K562 (cell line): ENCODE measurements around the gene PDLIM7. TPM values are rescaled to one million over a fixed set of nuclear protein-coding genes. Genes with fewer than 3 reads are reported as not detected.

Source experiments
- ATF4 ChIP-seq: fragments of 450-650 bp; formaldehyde crosslinking; IDR thresholded peaks from 2 replicates; pipeline ENCODE4 v1.4.0; 2022; ENCODE audit warnings: mild to moderate bottlenecking, moderate library complexity
- C11orf30 ChIP-seq: fragments of 450-650 bp; IDR thresholded peaks from 2 replicates; pipeline ENCODE4 v1.6.1; 2016; ENCODE audit warnings: low read depth, mild to moderate bottlenecking
- CBX8 ChIP-seq: fragments of 200-600 bp; sonication (generic); IDR thresholded peaks from 2 replicates; pipeline ENCODE4 v1.6.1; 2012; ENCODE audit warnings: borderline replicate concordance, mixed run types, low read depth, mild to moderate bottlenecking, moderate library complexity, mixed read lengths, low read length, control low read depth, inconsistent platforms; ENCODE audit not compliant: poor library complexity, severe bottlenecking; ENCODE audit errors: extremely low read depth
- DPF2 ChIP-seq: fragments of 450-650 bp; IDR thresholded peaks from 2 replicates; pipeline ENCODE4 v1.6.1; 2016
- EP300 ChIP-seq: IDR thresholded peaks from 2 replicates; pipeline ENCODE4 v1.6.1; 2012; ENCODE audit warnings: low read length, improper control_type of control experiment
- FOXJ2 ChIP-seq: fragments of 200-800 bp; sonication (Bioruptor generic); IDR thresholded peaks from 2 replicates; pipeline ENCODE4 v1.6.1; 2016; ENCODE audit warnings: missing genetic modification characterization, missing compliant biosample characterization
- MIER1 ChIP-seq: fragments of 450-650 bp; IDR thresholded peaks from 2 replicates; pipeline ENCODE4 v1.6.1; 2016; ENCODE audit warnings: antibody characterized with exemption, mild to moderate bottlenecking, low read depth
- NR1H2 ChIP-seq: sonication (generic); formaldehyde crosslinking; IDR thresholded peaks from 2 replicates; pipeline ENCODE4 v1.4.0; 2020; ENCODE audit warnings: mild to moderate bottlenecking, missing genetic modification reagents
- PHF20 ChIP-seq: fragments of 450-650 bp; IDR thresholded peaks from 2 replicates; pipeline ENCODE4 v1.6.1; 2018; ENCODE audit not compliant: partially characterized antibody
- POLR2G ChIP-seq: fragments of 200-400 bp; formaldehyde crosslinking; IDR thresholded peaks from 2 replicates; pipeline ENCODE4 v1.6.1; 2017; ENCODE audit warnings: low read depth, mild to moderate bottlenecking, antibody characterized with exemption, low read length, moderate library complexity
- RNF2 ChIP-seq: sonication (generic); IDR thresholded peaks from 2 replicates; pipeline ENCODE4 v1.6.1; 2016
- SNIP1 ChIP-seq: fragments of 450-650 bp; IDR thresholded peaks from 2 replicates; pipeline ENCODE4 v1.7.1; 2017; ENCODE audit warnings: low read depth, mild to moderate bottlenecking
- SRSF7 ChIP-seq: fragments of 200-400 bp; formaldehyde crosslinking; optimal IDR thresholded peaks from 2 replicates; pipeline ENCODE3; 2017; ENCODE audit warnings: mild to moderate bottlenecking, low read depth, low read length
- TBP ChIP-seq: optimal IDR thresholded peaks from 2 replicates; pipeline ENCODE3; 2011; ENCODE audit warnings: low read depth, low read length, improper control_type of control experiment
- ZNF232 ChIP-seq: sonication (generic); formaldehyde crosslinking; IDR thresholded peaks from 2 replicates; pipeline ENCODE4 v1.8.0; 2022; ENCODE audit warnings: mild to moderate bottlenecking, missing genetic modification reagents
- ZNF583 ChIP-seq: fragments of 250-450 bp; sonication (Bioruptor Pico); IDR thresholded peaks from 2 replicates; pipeline ENCODE4 v1.4.0; 2020
- ZNF785 ChIP-seq: fragments of 250-450 bp; sonication (Bioruptor Pico); IDR thresholded peaks from 2 replicates; pipeline ENCODE4 v1.4.0; 2020; ENCODE audit warnings: mild to moderate bottlenecking
- polyA plus RNA-seq, 8 experiments: library from polyadenylated mRNA; depleted of rRNA in 4 of 8; stranded (reverse) in 5 of 8; unstranded in 3 of 8; fragments of >200 nt; fragmentation: Nextera tagmentation in 2 of 8; fragmentation: Illumina TruSeq in 1 of 8; extraction: Ambion mirVana in 2 of 8; extraction: Trizol in 1 of 8; gene quantifications; 2 replicates each; pipeline versions ENCODE4 v1.2.1 to v1.2.3, GENCODE V29; 2011 to 2014; ENCODE audit warnings: inconsistent platforms in 1 of 8, missing spikeins in 1 of 8
- total RNA-seq, 7 experiments: library from RNA; depleted of rRNA in 6 of 7; stranded (reverse); fragments of >200 nt in 6 of 7; fragmentation: Illumina TruSeq in 2 of 7; extraction: Trizol in 2 of 7; gene quantifications; 2 replicates each; pipeline versions ENCODE4 v1.2.1 to v1.2.3, GENCODE V29; 2011 to 2021; ENCODE audit warnings: low replicate concordance in 1 of 7
- TF ChIP-seq, protein P1 (sequence below): conservative IDR thresholded peaks from 2 replicates; pipeline ENCODE4 v1.6.1; 2011; ENCODE audit warnings: low read depth, mild to moderate bottlenecking, low read length; ENCODE audit not compliant: control insufficient read depth
- TF ChIP-seq, protein P2 (sequence below), 3 experiments: fragments of 200-800 bp in 1 of 3; fragments of 250-450 bp in 1 of 3; fragments of 450-650 bp in 1 of 3; sonication (Bioruptor Pico) in 1 of 3; sonication (Bioruptor generic) in 1 of 3; formaldehyde crosslinking in 1 of 3; IDR thresholded peaks; 2 replicates each; pipeline versions ENCODE4 v1.6.1 to v1.8.0; 2016 to 2022; ENCODE audit warnings: mild to moderate bottlenecking in 2 of 3, missing genetic modification characterization in 2 of 3, missing compliant biosample characterization in 1 of 3, moderate library complexity in 1 of 3
- TF ChIP-seq, protein P3 (sequence below): fragments of 450-650 bp; IDR thresholded peaks from 2 replicates; pipeline ENCODE4 v1.6.1; 2016; ENCODE audit warnings: borderline replicate concordance

The PDLIM7 gene
- total and polyA plus RNA-seq, 9 of the 15 experiments (the other 6 are each of a cell fraction or from before 2014, with no cell fraction given): 2.1 to 124 (median 32.6) TPM

DNA sequence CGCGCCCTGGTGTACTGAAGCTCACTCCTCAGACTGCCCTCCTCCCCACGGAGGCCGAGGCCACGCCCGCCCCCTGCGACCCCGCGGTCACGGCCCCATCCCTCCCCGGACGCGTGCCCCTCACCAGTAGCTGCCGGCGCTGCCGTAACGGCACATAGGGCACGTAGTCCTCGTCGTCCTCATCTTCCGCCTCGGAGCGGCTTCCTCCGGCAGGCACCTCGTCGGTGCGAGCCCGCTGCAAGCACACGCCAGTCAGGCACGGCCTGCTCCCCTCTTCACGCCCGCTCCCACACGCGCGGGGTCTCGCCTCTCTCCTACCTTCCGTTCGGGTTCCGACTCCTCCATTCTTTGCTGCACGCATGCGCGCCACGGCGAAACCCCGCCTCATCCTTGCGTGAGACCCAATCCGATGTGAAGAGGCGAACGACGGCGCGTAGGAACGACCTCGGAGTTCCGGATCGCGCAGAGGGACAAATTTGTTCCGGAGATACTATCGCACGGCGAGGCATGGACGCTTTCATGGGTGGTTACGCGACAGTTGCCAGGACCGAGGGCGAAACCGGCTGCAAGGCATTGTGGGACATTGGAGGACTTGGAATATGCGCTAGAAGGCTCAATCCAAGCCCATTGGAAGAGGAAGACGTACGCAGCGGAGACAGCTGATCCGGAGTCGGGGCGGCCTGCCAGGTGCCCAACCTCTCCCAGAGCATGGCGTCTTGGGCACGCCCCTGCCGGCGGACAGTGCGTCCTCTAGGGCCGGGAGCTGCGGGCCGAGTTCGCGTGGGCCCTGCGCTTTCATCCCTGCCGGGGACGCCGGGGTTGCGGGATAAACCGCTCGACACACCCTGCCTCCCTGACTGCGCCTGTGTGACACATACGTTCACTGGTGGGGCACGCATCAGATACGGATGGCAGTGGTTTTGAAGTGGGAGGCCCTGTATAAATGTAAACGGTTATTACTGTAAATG is 19.5 kb upstream of the PDLIM7 start, which contains the start of gene DDX41 (continued):
- TF ChIP-seq, protein P1, sequence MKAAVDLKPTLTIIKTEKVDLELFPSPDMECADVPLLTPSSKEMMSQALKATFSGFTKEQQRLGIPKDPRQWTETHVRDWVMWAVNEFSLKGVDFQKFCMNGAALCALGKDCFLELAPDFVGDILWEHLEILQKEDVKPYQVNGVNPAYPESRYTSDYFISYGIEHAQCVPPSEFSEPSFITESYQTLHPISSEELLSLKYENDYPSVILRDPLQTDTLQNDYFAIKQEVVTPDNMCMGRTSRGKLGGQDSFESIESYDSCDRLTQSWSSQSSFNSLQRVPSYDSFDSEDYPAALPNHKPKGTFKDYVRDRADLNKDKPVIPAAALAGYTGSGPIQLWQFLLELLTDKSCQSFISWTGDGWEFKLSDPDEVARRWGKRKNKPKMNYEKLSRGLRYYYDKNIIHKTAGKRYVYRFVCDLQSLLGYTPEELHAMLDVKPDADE: peak; percentile 73; the same call in 1 of the 2 replicates
- TF ChIP-seq ZNF785 (CRISPR knock-in tag) (no peak), DPF2 (peak; percentile 58; the same call in 1 of the 2 replicates), EP300 (peak; percentile 67), PHF20 (peak; percentile 67), ZNF583 (0 out of 2 replicates have a peak, but pooled peaks have one; percentile 31), MIER1 (no peak), ZNF232 (CRISPR knock-in tag) (no peak), SRSF7 (no peak), SNIP1 (peak; percentile 22; the same call in 1 of the 2 replicates), RNF2 (peak; percentile 92), TBP (peak; percentile 55), FOXJ2 (tag) (peak; percentile 68; the same call in 1 of the 2 replicates), ATF4 (CRISPR knock-in tag) (peak; percentile 23; the same call in 1 of the 2 replicates), CBX8 (no peak), POLR2G (peak; percentile 90), C11orf30 (peak; percentile 99), NR1H2 (CRISPR knock-in tag) (no peak)
- TF ChIP-seq, protein P2, sequence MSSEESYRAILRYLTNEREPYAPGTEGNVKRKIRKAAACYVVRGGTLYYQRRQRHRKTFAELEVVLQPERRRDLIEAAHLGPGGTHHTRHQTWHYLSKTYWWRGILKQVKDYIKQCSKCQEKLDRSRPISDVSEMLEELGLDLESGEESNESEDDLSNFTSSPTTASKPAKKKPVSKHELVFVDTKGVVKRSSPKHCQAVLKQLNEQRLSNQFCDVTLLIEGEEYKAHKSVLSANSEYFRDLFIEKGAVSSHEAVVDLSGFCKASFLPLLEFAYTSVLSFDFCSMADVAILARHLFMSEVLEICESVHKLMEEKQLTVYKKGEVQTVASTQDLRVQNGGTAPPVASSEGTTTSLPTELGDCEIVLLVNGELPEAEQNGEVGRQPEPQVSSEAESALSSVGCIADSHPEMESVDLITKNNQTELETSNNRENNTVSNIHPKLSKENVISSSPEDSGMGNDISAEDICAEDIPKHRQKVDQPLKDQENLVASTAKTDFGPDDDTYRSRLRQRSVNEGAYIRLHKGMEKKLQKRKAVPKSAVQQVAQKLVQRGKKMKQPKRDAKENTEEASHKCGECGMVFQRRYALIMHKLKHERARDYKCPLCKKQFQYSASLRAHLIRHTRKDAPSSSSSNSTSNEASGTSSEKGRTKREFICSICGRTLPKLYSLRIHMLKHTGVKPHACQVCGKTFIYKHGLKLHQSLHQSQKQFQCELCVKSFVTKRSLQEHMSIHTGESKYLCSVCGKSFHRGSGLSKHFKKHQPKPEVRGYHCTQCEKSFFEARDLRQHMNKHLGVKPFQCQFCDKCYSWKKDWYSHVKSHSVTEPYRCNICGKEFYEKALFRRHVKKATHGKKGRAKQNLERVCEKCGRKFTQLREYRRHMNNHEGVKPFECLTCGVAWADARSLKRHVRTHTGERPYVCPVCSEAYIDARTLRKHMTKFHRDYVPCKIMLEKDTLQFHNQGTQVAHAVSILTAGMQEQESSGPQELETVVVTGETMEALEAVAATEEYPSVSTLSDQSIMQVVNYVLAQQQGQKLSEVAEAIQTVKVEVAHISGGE (CRISPR knock-in tag; IDR thresholded peaks at IDR 0.05): peak in 1 of 3 experiments; percentile 75; a peak in 2 of 6 replicates
- TF ChIP-seq, protein P3, sequence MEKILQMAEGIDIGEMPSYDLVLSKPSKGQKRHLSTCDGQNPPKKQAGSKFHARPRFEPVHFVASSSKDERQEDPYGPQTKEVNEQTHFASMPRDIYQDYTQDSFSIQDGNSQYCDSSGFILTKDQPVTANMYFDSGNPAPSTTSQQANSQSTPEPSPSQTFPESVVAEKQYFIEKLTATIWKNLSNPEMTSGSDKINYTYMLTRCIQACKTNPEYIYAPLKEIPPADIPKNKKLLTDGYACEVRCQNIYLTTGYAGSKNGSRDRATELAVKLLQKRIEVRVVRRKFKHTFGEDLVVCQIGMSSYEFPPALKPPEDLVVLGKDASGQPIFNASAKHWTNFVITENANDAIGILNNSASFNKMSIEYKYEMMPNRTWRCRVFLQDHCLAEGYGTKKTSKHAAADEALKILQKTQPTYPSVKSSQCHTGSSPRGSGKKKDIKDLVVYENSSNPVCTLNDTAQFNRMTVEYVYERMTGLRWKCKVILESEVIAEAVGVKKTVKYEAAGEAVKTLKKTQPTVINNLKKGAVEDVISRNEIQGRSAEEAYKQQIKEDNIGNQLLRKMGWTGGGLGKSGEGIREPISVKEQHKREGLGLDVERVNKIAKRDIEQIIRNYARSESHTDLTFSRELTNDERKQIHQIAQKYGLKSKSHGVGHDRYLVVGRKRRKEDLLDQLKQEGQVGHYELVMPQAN: peak; percentile 96
